Left ventricle myocardium inferior (tissue), 1 donor: Measurements from ENCODE around the gene ARHGEF6. TPM values are rescaled to one million over a fixed set of nuclear protein-coding genes. Genes with fewer than 3 reads are reported as not detected.

ENCODE experiments used
- DNase-seq: peaks from one replicate; pipeline ENCODE4 v3.0.0-alpha.2; 2020
- H3K27ac ChIP-seq: fragments of 200-600 bp; replicated peaks from 2 replicates; pipeline ENCODE4 v1.8.0; 2021
- H3K27me3 ChIP-seq: fragments of 200-600 bp; 2 replicates; pipeline ENCODE4 v1.8.0; 2021; ENCODE audit warnings: low read depth
- H3K36me3 ChIP-seq: fragments of 200-600 bp; 2 replicates; pipeline ENCODE4 v1.8.0; 2021
- H3K4me1 ChIP-seq: fragments of 200-600 bp; 2 replicates; pipeline ENCODE4 v1.8.0; 2021
- H3K4me3 ChIP-seq: fragments of 200-600 bp; 2 replicates; pipeline ENCODE4 v1.8.0; 2021; ENCODE audit warnings: mild to moderate bottlenecking, moderate library complexity
- H3K9me3 ChIP-seq: fragments of 200-600 bp; replicated peaks from 2 replicates; pipeline ENCODE4 v1.8.0; 2021
- CTCF ChIP-seq: fragments of 200-600 bp; IDR thresholded peaks from 2 replicates; pipeline ENCODE4 v1.8.0; 2021; ENCODE audit warnings: antibody characterized with exemption, mild to moderate bottlenecking, borderline replicate concordance
- intact Hi-C: fragments of 100-400 bp; cut with micrococcal nuclease; formaldehyde crosslinking; loops from one replicate; pipeline ENCODE4 v1.11.0; 2022
- total RNA-seq: library from RNA; stranded (reverse); fragmentation: NEBNext Ultra II Directional; extraction: Animal tissue kit (Norgen Biotek cat#: 25700); gene quantifications from one replicate; pipeline ENCODE4 v1.2.1, GENCODE V29; 2021
- donor health status: DM: no; HTN: yes; CAD: no; lungs with severe emphysema.

Gene ARHGEF6
- total RNA-seq, 1 donor from 2014 or later = 54.9 TPM

DNA sequence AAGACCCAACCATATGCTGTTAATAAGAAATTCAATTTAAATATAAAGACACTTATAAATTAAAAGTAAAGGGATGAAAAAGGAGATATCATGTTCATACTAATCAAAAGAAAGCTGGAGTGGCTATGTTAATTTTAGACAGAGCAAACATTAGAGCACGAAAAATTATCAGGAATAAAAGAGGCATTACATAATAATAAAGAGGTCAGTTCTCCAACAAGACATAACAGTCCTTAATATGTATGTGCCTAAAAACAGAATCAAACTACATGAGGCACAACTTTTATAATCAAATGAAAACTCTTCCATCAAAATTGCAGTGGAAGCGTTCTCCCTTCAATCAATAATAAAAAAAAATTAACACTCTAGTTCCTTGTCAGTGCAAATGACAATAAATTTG is 62.6 kb downstream of the ARHGEF6 start:
- no peak for TF ChIP-seq CTCF
- intact Hi-C loops = loop anchor here (10.0 kb wide), 1 partner anchor 197 kb away; no protein-coding TSS in a partner anchor
- Histone ChIP-seq H3K4me1 (peaks cover 40% of the 10 kb centered on the region), H3K27me3 (no peaks in the 10 kb centered on the region), H3K9me3 (no peaks in the 10 kb centered on the region), H3K4me3 (no peak overlapping the region), H3K36me3 (peaks cover 4% of the 10 kb centered on the region), H3K27ac (no peak overlapping the region)
- DNase-seq = no peak

DNA sequence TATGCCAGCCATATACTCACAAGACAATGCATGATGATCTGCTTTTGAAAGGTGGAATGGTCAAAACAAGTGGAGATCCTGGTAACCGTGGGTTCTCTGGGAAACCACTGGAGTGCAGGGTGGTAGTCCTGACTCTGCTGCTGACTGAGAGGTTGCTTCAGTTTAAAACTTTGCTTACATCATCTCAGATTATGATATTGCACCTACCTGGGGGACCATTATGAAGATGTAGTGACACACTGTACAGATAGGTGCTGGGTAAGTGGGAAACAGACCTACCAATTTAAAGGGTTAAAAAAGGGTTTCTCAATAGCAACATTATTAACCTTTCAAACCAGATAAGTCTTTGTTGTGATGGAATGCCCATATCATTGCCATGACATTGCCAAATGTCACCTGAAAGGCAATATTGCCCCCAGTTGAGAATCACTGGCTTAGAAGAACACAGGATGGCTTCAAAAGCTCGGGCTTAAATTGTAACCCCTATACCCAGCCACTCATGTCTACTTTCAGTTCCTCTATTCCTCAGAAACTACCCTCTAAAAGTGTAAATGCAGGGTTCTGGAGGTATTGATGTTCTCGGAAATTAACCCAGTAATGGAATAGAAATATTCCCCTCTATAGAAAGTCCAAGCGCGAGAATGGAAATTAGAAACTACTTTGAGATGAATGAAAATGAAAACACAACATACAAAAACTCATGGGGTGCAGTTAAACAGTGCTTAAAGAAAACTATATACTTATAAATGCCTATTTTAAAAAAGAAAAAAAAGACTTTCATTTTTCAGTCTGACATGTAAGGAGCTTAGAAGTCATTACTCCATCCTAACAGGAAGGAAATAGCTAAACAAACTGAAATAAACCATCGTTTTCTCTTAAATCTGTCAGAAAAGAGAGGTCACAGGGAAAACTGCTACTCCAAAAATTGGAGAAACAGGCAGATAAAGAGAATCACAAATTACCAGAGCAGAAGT is 65.8 kb downstream of the ARHGEF6 start:
- Histone ChIP-seq H3K36me3 (no peaks in the 10 kb centered on the region), H3K9me3 (no peaks in the 10 kb centered on the region), H3K4me3 (no peak overlapping the region), H3K4me1 (peaks cover 37% of the 10 kb centered on the region), H3K27ac (peak overlapping the region; percentile 12), H3K27me3 (no peaks in the 10 kb centered on the region)
- intact Hi-C loops = loop anchor here (10.0 kb wide), 1 partner anchor 200 kb away; no protein-coding TSS in a partner anchor
- no peak for DNase-seq
- TF ChIP-seq CTCF = no peak

- peaks cover 29% of the 10 kb centered on the region for H3K4me1 ChIP-seq
- no peaks in the 10 kb centered on the region for H3K9me3 ChIP-seq
- no peak for DNase-seq
- peaks cover under 1% of the 10 kb centered on the region for H3K36me3 ChIP-seq
- no peak for TF ChIP-seq CTCF
- no peak overlapping the region for H3K27ac ChIP-seq
- intact Hi-C loops = loop anchor here (10.0 kb wide), 1 partner anchor 202 kb away; no protein-coding TSS in a partner anchor
- no peak overlapping the region for H3K4me3 ChIP-seq
- no peaks in the 10 kb centered on the region for H3K27me3 ChIP-seq
Measured at GRCh38 chrX:136712650-136713310, 68.0 kb downstream of the ARHGEF6 start.

- peaks cover 17% of the 10 kb centered on the region for H3K36me3 ChIP-seq
- TF ChIP-seq CTCF = peak; percentile 56
- H3K4me3 ChIP-seq = no peak overlapping the region
- no peaks in the 10 kb centered on the region for H3K27me3 ChIP-seq
- peaks cover 13% of the 10 kb centered on the region for H3K4me1 ChIP-seq
- H3K27ac ChIP-seq = no peak overlapping the region
- no peaks in the 10 kb centered on the region for H3K9me3 ChIP-seq
- DNase-seq = peak; percentile 19
- intact Hi-C loops = loop anchor here (10.0 kb wide), 1 partner anchor 204 kb away; no protein-coding TSS in a partner anchor
Measured at GRCh38 chrX:136711147-136711546, 69.6 kb downstream of the ARHGEF6 start.

DNA sequence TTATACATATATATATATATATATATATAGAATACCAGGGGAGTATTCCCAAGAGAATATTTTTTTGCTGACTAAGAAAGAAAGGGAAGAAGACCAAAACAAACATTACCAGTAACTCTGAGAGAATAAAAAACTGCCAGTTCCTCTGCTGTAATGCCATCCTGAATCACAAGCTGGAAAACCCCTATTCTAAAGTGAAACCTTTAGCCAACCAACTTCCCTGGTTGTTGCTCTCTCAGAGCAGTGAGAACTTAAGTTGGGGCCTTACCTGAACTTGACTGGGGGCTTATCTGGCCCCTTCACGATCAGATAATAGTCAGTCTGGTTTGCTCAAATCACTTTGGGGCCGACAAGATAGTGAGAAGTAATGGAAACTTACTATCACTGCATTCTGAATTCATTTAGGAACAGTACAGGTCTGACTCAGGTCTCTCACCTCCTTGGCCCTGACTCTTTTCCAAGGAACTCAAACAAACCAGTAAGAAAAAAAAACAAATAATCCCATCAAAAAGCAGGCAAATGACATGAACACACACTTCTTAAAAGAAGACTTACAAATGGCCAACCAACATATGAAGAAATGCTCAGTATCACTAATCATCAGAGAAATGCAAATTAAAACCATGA is 70.3 kb downstream of the ARHGEF6 start:
- peaks cover 17% of the 10 kb centered on the region for H3K36me3 ChIP-seq
- intact Hi-C loops = loop anchor here (10.0 kb wide), 1 partner anchor 204 kb away; no protein-coding TSS in a partner anchor
- H3K9me3 ChIP-seq = no peaks in the 10 kb centered on the region

More for the DNA sequence above, 70.3 kb downstream of the ARHGEF6 start:
- TF ChIP-seq CTCF = no peak
- Histone ChIP-seq H3K27me3 (no peaks in the 10 kb centered on the region), H3K4me1 (peaks cover 11% of the 10 kb centered on the region), H3K27ac (no peak overlapping the region), H3K4me3 (no peak overlapping the region)
- no peak for DNase-seq
